GM12873 (cell line): ENCODE results near the gene SLC12A7.

Experiments used
- CTCF ChIP-seq: IDR thresholded peaks from 2 replicates; pipeline ENCODE4 v1.5.1; 2012; ENCODE audit warnings: low read depth, mild to moderate bottlenecking, moderate library complexity, low read length, control low read depth; ENCODE audit not compliant: insufficient read depth; ENCODE audit errors: missing control alignments

SLC12A7 gene

GRCh38 chr5:1139331-1140170 is 27.7 kb upstream of the SLC12A7 start:
- no peak for TF ChIP-seq CTCF

- TF ChIP-seq CTCF: no peak
Measured at GRCh38 chr5:1138445-1139245, 26.8 kb upstream of the SLC12A7 start.

GRCh38 chr5:1137567-1138444 is 25.9 kb upstream of the SLC12A7 start:
- TF ChIP-seq CTCF: no peak

- no peak for TF ChIP-seq CTCF
Measured at GRCh38 chr5:1136814-1137213, 25.0 kb upstream of the SLC12A7 start.

- no peak for TF ChIP-seq CTCF
Measured at GRCh38 chr5:1135696-1136525, 24.0 kb upstream of the SLC12A7 start.

- TF ChIP-seq CTCF: peak; percentile 64
Measured at GRCh38 chr5:1134478-1134877, 22.6 kb upstream of the SLC12A7 start.
